Stimulated activated CD4-positive, alpha-beta T cell treated with anti-CD3 and anti-CD28 coated beads, Interleukin-4, amount 100 ng/mL, for 1 hour (primary cell): ENCODE measurements around the gene CDH13.

ENCODE experiments used
- DNase-seq: peaks from one replicate; pipeline ENCODE4 v3.0.0-alpha.2; 2020

The CDH13 gene

GRCh38 chr16:82793528-82794245, 166.9 kb downstream of the CDH13 start:
- DNase-seq, result no peak

DNA sequence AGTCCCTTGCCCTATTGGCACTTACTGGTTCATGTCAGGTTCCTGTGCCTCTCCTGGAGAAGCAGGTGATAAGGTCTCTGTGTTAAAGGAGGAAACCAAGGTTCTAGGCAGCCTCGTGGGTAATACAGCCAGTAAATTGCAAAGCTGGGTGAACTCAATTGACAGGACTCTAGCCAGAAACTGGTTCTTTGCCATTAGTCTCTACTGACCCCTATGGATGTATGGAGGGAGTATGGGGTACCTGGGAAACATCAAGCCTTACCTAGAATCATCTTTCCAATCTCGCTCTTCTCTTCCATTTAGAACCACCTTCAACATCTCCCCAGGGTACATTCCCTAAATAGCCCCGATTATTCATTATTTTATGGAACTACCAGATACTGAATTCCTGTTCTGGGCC, 169.3 kb downstream of the CDH13 start:
- no peak for DNase-seq

DNA sequence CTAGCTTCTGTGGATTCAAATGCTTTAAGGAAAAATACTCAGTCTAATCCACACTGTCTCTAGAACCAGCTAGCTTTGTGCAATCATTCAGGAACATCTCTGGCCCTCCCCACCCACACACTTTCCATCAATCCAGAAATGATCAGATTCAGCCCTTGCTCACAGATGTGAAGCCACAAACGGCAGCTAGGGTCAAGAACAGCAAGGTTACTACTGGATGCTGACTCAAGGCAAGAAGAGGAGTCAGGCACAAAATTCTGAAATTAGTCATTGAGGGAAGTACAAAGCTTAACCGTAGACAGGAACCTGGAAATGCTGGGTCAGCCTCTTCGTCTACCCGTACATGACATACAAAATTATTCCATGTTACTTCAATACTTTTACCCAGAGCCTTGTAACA, 174.6 kb downstream of the CDH13 start:
- DNase-seq, result no peak

- no peak for DNase-seq
Measured at GRCh38 chr16:82805866-82806265, 179.1 kb downstream of the CDH13 start.

- no peak for DNase-seq
Measured at GRCh38 chr16:82807311-82807710, 180.5 kb downstream of the CDH13 start.

GRCh38 chr16:82808036-82808435, 181.3 kb downstream of the CDH13 start:
- DNase-seq, result no peak

DNA sequence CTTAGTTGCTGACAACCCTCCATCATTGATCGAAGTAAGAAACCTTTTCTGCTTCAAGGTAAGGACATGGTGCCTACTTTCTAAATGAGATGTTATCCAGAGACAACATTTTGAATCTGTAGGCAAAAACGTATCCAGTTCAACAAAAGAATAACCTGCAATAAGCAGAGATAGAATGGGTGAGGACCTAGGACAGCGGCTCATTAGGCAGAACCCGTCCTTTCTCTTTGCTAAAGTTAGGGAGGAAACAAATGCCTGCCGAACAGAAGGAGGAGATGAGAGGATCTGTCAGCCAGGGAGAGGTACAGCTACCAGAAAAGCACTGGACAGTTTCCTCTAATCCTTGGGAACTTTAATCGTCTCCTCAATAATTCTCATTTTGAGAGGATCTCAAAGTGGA, 183.3 kb downstream of the CDH13 start:
- DNase-seq, result no peak

DNA sequence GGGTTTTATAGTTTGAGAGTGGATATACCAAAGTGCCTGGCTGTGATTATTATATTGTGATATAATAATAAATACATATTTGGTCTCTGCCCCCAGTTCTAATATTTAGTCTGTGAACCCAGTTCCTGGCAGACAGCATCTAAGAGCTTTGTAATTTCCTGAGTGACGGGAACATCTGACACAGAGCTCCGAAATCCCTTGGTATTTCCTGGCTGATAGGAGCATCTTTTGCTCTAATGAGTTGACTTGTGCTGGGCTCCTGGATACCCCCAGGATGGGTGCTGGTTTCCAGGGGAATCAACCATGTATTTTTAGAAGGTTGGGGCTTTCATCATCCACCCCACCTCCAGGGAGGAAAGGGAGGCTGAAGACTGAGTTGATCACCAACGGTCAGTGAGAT, 187.3 kb downstream of the CDH13 start:
- DNase-seq, result no peak

- DNase-seq, result no peak
Measured at GRCh38 chr16:82819286-82819685, 192.5 kb downstream of the CDH13 start.

GRCh38 chr16:82820855-82821254, 194.1 kb downstream of the CDH13 start:
- no peak for DNase-seq

DNA sequence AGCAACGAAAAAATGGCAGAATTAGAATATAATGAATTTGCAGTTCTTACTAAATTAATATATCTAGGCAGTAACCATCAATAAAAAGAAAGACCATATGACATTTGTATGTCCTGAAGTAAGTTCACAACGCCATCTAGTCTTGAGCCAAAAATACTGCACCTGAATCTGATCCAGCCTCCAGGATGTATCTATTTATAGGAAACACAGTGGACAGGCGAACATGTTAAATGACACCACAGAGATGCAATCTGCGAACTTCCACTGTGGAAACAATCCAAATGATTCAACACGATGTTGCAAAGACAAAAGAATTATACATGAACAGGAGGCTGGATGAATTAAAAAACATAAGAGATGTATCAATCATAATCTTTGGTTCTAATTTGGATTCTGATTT, 197.6 kb downstream of the CDH13 start:
- no peak for DNase-seq

DNA sequence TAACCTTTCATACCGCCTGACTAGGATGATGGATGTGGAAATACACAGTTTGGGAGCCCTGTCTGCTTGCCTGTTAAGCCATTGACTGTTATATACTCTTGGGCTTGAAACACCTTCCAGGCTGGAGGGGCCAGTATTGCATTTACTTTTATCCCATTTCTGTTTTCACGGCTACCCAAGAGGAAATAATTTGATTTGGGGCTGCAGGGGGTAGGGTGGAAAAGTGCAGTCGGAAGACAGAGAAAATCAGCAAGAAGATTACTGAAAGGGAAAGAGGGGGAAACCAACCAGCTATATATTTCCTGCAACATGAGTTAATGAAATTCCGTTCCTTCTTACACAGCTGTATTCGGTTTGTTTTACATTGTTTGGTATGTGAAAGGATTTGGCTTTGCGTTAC, 202.5 kb downstream of the CDH13 start:
- DNase-seq, result no peak

DNA sequence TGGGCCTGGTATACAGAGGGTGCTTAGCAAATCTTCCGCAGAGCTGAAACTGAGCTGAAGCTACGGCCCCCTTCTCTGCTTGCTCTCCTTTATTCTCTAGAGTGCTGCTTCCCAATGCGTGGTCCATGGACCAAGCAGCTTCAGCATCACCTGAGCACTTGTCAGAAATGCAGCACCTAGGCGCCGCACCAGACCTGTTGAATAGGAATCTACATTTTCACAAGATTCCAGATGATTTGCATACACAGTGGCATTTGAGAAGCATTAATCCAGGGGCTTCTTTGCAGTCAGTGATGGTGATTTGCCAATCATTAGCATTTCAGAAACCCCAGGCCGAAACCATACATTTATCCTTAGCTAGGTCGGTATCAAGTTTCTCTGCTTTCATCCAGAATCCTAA, 204.2 kb downstream of the CDH13 start:
- DNase-seq, result no peak

DNA sequence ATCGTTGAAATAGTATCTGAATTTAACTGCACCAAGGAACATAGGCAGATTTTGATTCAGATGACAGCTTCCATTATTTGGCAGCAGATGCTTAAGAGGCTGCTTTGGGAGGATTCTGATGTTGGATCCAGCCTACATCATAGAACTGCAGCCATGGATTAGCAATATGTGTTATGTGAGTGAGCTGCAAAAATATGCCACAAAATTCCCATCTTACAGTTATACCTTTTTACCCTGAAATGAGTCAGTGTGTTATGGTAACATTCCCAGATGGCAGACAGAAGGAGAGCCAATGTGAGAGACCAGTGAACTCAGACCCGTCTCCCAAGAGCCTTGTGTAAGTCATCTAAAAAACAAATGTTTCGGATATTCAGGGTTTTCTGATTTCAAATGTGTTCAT, 206.1 kb downstream of the CDH13 start:
- DNase-seq, result no peak

GRCh38 chr16:82833378-82833993, 206.7 kb downstream of the CDH13 start:
- no peak for DNase-seq

DNA sequence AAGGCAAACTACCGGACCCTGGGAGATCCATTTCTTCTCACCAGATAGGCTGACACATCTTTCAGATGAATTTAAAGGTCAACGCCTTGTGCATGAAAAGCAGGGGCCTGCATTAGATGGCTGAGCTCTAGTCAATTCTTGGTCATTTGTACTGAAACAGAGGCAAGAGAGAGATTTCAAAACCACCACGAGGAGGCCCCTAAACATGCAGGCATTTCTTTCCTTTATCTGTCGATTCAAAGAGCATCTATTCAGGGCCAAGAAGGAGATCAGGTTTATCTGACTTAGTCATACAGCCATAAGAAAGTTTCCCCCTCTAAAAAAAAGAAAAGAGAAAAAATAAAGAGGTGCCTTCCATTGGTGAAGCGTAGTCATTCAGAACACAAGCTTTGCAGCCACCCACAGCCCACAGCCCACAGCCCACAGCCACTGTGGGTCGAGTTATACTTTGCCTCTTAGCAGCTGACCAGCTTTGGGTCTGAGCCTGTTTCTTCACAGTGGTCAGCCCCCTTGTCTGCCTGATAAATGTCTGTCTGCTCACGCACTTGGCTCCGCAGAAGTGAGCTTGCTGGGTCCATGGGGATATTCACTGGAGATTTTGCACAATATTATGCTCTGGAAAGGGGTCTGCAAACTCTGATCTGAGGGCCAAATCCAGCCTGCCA, 207.5 kb downstream of the CDH13 start:
- DNase-seq, result no peak

DNA sequence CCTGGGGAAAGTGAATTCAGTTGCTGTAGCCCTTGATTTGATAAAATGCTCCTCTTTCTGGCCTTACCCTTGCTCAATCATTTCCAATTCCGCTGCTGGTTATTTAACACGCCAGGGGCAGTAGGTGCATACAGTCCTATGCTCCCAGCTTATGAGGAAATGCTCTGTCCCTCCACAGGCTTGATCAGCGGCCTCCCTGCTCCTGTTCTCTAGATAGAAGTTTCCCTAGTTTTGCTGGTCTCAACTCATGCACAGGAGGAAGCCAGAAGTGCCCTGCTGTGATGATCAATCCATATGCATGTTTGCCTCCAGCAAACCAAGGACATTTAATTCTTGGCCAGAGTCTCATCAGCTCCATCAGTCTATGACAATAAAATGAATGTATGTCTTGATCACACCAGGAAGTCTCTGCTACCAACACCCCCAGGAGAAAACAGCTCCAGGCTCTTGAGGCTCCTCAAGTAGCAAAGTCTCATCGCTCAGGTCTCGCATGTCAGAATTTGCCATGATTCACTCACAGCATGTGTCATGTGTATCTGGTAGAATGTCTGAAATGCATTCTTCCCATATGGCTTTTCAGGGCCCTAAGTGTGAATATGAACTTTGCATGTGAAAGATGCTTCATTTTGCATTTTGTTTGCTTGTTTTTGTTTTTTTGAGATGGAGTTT, 208.9 kb downstream of the CDH13 start:
- DNase-seq, result no peak

DNA sequence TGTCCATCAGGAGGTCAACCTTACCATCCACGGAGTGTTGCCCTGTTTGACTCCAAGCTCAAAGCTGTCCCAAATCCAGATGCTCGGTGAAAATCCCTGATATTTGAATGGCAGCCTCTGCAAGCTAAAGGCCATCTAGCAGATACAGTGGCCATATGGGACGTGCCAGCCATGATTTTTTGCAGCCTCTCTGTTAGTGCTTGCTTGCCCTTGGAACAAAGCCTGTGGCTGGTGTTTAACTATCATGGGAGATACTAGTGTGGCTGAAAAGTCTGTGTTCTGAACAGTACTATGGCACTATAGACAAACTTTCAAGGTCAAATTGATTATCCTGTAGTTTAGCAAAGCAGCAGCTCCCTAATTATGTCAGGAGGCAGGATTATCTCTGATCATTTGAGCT, 214.3 kb downstream of the CDH13 start:
- DNase-seq, result no peak

- DNase-seq, result no peak
Measured at GRCh38 chr16:82843606-82844271, 217.0 kb downstream of the CDH13 start.

- no peak for DNase-seq
Measured at GRCh38 chr16:82845116-82845515, 218.3 kb downstream of the CDH13 start.

DNA sequence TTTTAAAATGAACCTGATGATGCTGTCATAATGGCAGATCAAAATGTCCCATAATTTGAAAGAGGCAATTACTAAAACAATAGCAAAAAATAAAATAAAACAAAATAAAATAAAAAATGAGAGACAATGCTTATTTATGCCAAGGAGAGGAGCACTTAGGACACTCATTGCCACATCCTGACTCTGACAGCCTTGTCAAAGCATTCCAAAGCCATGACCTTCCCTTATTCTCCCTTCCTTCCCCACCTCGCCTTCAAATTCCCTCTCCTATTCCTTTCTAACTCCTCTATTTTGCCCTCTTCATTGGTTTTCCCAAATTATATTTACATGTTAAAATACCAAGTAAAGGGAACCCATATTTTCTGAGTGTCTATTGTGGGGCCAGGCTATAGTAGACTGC, 220.0 kb downstream of the CDH13 start:
- no peak for DNase-seq

- DNase-seq, result no peak
Measured at GRCh38 chr16:82848013-82848412, 221.2 kb downstream of the CDH13 start.

DNA sequence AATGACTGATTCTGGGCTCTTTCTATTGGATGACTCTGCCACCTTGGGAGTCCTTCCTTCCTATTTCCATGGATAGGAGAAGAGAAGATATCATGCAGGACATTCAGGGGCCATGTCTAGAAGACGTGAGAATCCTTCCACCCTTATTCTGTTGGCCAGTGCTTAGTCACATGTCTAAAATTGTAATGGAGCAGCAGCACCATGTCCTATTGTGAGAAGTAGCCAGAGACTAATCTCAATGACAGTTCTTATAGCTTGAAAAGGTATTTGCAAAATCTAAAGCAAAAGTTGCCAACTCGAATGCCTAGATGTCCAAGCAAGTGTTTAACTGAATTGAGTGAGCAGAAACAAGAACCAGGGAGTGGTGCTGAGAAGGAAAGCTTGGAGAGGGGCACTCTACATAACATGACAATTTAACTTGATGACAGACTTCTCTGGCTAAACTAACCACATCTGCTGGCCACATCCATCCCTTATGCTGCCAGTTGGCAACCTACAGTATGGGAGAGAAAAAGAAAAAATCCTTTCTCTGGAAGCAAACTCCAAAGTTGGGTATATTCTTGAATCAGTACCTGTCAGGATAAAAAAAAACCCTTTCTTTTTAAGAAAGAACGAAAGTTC, 225.7 kb downstream of the CDH13 start:
- no peak for DNase-seq
